Keratinocyte (primary cell): ENCODE measurements around the gene CSTB. TPM values are rescaled to one million over a fixed set of nuclear protein-coding genes. Genes with fewer than 3 reads are reported as not detected.

Experiments
- DNase-seq: peaks from one replicate; pipeline ENCODE4 v3.0.0-alpha.2; 2011; ENCODE audit warnings: low read depth, missing footprints, low spot score
- FAIRE-seq: peaks from 2 replicates; lab custom pipeline; 2011; peaks lifted over from hg19 to GRCh38; lab: Jason Lieb, UNC
- H2AFZ ChIP-seq: 2 replicates; pipeline ENCODE4 v1.6.0; 2012; ENCODE audit warnings: low read length, control low read depth, inconsistent platforms; ENCODE audit not compliant: control insufficient read depth
- H3K27ac ChIP-seq: 2 replicates; pipeline ENCODE4 v1.5.1; 2011; ENCODE audit warnings: low read length; ENCODE audit not compliant: control insufficient read depth, insufficient read depth
- H3K27me3 ChIP-seq: 3 replicates; pipeline ENCODE4 v1.6.0; 2011; ENCODE audit warnings: low read length; ENCODE audit not compliant: control insufficient read depth, insufficient read depth; ENCODE audit errors: extremely low read depth
- H3K36me3 ChIP-seq, 2 experiments: 2 replicates in 1 of 2; 3 replicates in 1 of 2; pipeline ENCODE4 v1.5.1; 2011; ENCODE audit warnings: low read length in 2 of 2, mild to moderate bottlenecking in 1 of 2; ENCODE audit not compliant: control insufficient read depth in 2 of 2, insufficient read depth in 2 of 2; ENCODE audit errors: extremely low read depth in 1 of 2
- H3K4me1 ChIP-seq: 3 replicates; pipeline ENCODE4 v1.5.1; 2011; ENCODE audit warnings: low read length; ENCODE audit not compliant: control insufficient read depth, insufficient read depth; ENCODE audit errors: extremely low read depth
- H3K4me2 ChIP-seq: 3 replicates; pipeline ENCODE4 v1.6.0; 2011; ENCODE audit warnings: low read depth, low read length; ENCODE audit not compliant: control insufficient read depth, insufficient read depth; ENCODE audit errors: extremely low read depth
- H3K4me3 ChIP-seq, 3 experiments: fragments of 200-600 bp in 1 of 3; sonication (generic) in 1 of 3; 2 replicates in 2 of 3; 3 replicates in 1 of 3; pipeline ENCODE4 v1.5.1; 2011 to 2016; ENCODE audit warnings: low read length in 3 of 3, mild to moderate bottlenecking in 3 of 3, control low read depth in 2 of 3, inconsistent platforms in 1 of 3, low read depth in 1 of 3, mixed read lengths in 1 of 3, mixed run types in 1 of 3, moderate library complexity in 1 of 3; ENCODE audit not compliant: control insufficient read depth in 2 of 3, insufficient read depth in 2 of 3; ENCODE audit errors: extremely low read depth in 1 of 3
- H3K79me2 ChIP-seq: 2 replicates; pipeline ENCODE4 v1.6.0; 2012; ENCODE audit warnings: low read length; ENCODE audit not compliant: control insufficient read depth, insufficient read depth
- H3K9ac ChIP-seq: 3 replicates; pipeline ENCODE4 v1.6.0; 2011; ENCODE audit warnings: low read length; ENCODE audit not compliant: control insufficient read depth, insufficient read depth; ENCODE audit errors: extremely low read depth
- H3K9me1 ChIP-seq: 3 replicates; pipeline ENCODE4 v1.6.0; 2011; ENCODE audit warnings: low read length; ENCODE audit not compliant: control insufficient read depth, insufficient read depth; ENCODE audit errors: extremely low read depth
- H3K9me3 ChIP-seq: 2 replicates; pipeline ENCODE4 v1.5.1; 2012; ENCODE audit warnings: low read depth, low read length; ENCODE audit not compliant: control insufficient read depth
- H4K20me1 ChIP-seq: 3 replicates; pipeline ENCODE4 v1.6.0; 2011; ENCODE audit warnings: low read length; ENCODE audit not compliant: control insufficient read depth, insufficient read depth; ENCODE audit errors: extremely low read depth
- EZH2 ChIP-seq: IDR thresholded peaks from one replicate; pipeline ENCODE4 v1.6.1; 2012; ENCODE audit warnings: inconsistent platforms, mild to moderate bottlenecking, low read length, moderate library complexity
- dilution Hi-C: fragments of 300-500 bp; cut with MboI; formaldehyde crosslinking; loops from one replicate; pipeline ENCODE4 v1.7.0; 2020; ENCODE audit warnings: low sequenced_read_pairs; ENCODE audit not compliant: extremely low pct_ligation_motif_present
- polyA plus RNA-seq, 5 experiments: library from polyadenylated mRNA; depleted of rRNA in 3 of 5; stranded (reverse) in 3 of 5; stranded (forward) in 1 of 5; unstranded in 1 of 5; fragments of >200 nt; gene quantifications; 1 replicate in 1 of 5; 2 replicates in 3 of 5; 3 replicates in 1 of 5; pipeline versions ENCODE4 v1.2.1 to v1.2.3, GENCODE V29; 2011 to 2012; ENCODE audit warnings: missing spikeins in 2 of 5, low read depth in 1 of 5, low replicate concordance in 1 of 5
- TF ChIP-seq, protein P1 (sequence below), 3 experiments: IDR thresholded peaks in 1 of 3; conservative IDR thresholded peaks in 1 of 3; optimal IDR thresholded peaks in 1 of 3; 2 replicates in 2 of 3; 3 replicates in 1 of 3; pipeline versions ENCODE3 to v1.5.1; 2011; ENCODE audit warnings: low read length in 3 of 3, mild to moderate bottlenecking in 3 of 3, moderate library complexity in 2 of 3, control low read depth in 1 of 3, inconsistent platforms in 1 of 3; ENCODE audit not compliant: insufficient read depth in 2 of 3; ENCODE audit errors: extremely low read depth in 1 of 3

The CSTB gene
- polyA plus RNA-seq, 1 donor (not counting 4 experiments of a cell fraction or from before 2014, with no cell fraction given): 126 TPM

DNA sequence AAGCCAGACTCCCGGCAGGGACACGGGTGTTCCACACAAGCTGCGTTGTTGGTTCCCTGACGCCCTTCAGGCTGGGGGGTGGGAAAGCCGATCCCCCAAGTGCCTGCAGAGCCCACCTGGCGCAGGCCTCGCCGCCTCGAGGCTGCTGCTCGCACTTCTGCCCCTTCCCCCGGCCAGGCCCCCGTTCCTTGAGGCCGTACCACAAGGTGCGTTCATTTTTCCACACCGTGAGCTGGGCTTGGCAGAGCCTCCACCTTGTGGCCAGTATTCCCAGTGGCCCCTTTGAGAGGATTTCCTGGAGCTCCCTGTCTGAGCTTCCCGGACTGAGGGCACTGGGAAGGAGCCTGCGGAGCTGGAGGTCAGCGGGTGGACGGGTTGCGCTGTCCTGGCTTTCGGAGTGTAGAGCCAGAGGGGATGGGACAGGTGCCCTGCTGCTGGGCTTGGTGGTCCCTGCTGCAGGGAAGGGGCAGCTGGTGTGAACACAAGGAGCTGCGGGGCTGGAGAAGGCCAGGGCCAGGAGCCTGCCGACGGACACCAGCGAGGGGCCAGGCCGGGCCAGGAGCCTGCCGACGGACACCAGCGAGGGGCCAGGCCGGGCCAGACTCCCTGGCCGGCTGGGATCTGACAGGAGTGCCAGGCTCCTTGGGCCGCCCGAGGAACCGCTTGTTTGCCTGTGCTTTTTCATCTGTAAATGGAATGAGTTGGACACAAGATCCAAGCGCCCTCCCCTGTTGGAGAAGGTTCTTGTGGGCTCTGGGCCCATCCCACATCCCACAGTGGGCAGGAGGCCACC lies 38.8 kb downstream of the CSTB start:
- H3K79me2 ChIP-seq: peaks cover 52% of the 10 kb centered on the region
- H3K9me1 ChIP-seq: peaks cover 2% of the 10 kb centered on the region
- TF ChIP-seq, protein P1, sequence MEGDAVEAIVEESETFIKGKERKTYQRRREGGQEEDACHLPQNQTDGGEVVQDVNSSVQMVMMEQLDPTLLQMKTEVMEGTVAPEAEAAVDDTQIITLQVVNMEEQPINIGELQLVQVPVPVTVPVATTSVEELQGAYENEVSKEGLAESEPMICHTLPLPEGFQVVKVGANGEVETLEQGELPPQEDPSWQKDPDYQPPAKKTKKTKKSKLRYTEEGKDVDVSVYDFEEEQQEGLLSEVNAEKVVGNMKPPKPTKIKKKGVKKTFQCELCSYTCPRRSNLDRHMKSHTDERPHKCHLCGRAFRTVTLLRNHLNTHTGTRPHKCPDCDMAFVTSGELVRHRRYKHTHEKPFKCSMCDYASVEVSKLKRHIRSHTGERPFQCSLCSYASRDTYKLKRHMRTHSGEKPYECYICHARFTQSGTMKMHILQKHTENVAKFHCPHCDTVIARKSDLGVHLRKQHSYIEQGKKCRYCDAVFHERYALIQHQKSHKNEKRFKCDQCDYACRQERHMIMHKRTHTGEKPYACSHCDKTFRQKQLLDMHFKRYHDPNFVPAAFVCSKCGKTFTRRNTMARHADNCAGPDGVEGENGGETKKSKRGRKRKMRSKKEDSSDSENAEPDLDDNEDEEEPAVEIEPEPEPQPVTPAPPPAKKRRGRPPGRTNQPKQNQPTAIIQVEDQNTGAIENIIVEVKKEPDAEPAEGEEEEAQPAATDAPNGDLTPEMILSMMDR (optimal IDR thresholded peaks at IDR 0.05 in 1 of 3, IDR thresholded peaks at IDR 0.05 in 1 of 3, conservative IDR thresholded peaks at IDR 0.05 in 1 of 3; ENCODE audit: extremely low read depth in 1 of 3, insufficient read depth in 2 of 3, low read length in 3 of 3): no peak
- TF ChIP-seq EZH2: no peak
- H3K27ac ChIP-seq: no peak overlapping the region
- H3K9ac ChIP-seq: no peak overlapping the region
- FAIRE-seq (no peak), DNase-seq (no peak)
- H3K4me2 ChIP-seq: no peak overlapping the region
- peaks cover 13% of the 10 kb centered on the region for H3K4me1 ChIP-seq
- no peak overlapping the region for H3K4me3 ChIP-seq
- no peaks in the 10 kb centered on the region for H3K27me3 ChIP-seq
- H3K36me3 ChIP-seq: peaks cover 12 to 29% of the 10 kb centered on the region in 2 experiments
- peaks cover 2% of the 10 kb centered on the region for H3K9me3 ChIP-seq
- H2AFZ ChIP-seq: no peak overlapping the region
- dilution Hi-C loops: no loop called here
- H4K20me1 ChIP-seq: peaks cover 19% of the 10 kb centered on the region

DNA sequence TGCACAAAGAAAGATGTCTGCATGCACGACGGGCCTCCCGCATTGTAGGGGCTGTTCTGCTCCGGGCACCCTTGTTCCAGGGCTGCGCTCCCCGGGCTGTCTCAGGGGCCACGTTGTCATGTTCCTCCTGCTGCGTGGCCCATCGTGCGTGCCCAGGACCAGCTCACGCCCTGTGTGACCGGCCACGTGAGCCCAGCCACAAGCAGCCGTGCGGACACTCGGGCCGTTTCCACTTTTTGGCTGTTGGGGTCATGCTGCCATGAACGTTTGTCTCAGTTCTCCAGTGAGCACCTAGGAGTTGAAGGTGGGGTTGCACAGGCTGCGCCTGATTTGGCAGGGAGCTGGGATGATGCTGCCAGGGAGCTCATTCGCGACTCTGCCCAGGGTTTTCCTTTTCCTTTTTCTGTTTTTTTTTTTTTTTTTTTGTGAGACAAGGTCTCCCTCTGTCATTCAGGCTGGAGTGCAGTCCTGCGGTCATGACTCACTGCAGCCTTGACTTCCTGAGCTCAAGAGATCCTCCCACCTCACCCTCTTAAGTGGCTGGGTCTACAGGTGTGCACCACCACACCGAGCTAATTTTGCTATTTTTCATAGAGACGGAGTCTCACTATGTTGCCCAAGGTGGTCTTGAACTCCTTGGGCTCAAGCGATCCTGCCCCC lies 39.8 kb downstream of the CSTB start:
- no peak overlapping the region for H3K9ac ChIP-seq
- dilution Hi-C loops: no loop called here
- peaks cover 19% of the 10 kb centered on the region for H4K20me1 ChIP-seq
- H3K4me1 ChIP-seq: peaks cover 13% of the 10 kb centered on the region
- H3K9me1 ChIP-seq: peaks cover 2% of the 10 kb centered on the region
- no peak overlapping the region for H2AFZ ChIP-seq
- FAIRE-seq: no peak
- H3K9me3 ChIP-seq: peaks cover 2% of the 10 kb centered on the region
- H3K4me3 ChIP-seq: no peak overlapping the region
- no peak for DNase-seq
- no peaks in the 10 kb centered on the region for H3K27me3 ChIP-seq
- peaks cover 62% of the 10 kb centered on the region for H3K79me2 ChIP-seq
- TF ChIP-seq, protein P1 (optimal IDR thresholded peaks at IDR 0.05 in 1 of 3, IDR thresholded peaks at IDR 0.05 in 1 of 3, conservative IDR thresholded peaks at IDR 0.05 in 1 of 3; ENCODE audit: extremely low read depth in 1 of 3, insufficient read depth in 2 of 3, low read length in 3 of 3): no peak
- TF ChIP-seq EZH2: no peak
- H3K36me3 ChIP-seq: peaks cover 17 to 39% of the 10 kb centered on the region in 2 experiments
- H3K27ac ChIP-seq: no peak overlapping the region
- H3K4me2 ChIP-seq: no peak overlapping the region
